Keratinocyte (primary cell): ENCODE data around the gene SSH2. TPM values are rescaled to one million over a fixed set of nuclear protein-coding genes. Genes with fewer than 3 reads are reported as not detected.

Experiments
- DNase-seq: peaks from one replicate; pipeline ENCODE4 v3.0.0-alpha.2; 2011; ENCODE audit warnings: low read depth, missing footprints, low spot score
- FAIRE-seq: peaks from 2 replicates; lab custom pipeline; 2011; peaks lifted over from hg19 to GRCh38; lab: Jason Lieb, UNC
- H2AFZ ChIP-seq: 2 replicates; pipeline ENCODE4 v1.6.0; 2012; ENCODE audit warnings: low read length, control low read depth, inconsistent platforms; ENCODE audit not compliant: control insufficient read depth
- H3K27ac ChIP-seq: 2 replicates; pipeline ENCODE4 v1.5.1; 2011; ENCODE audit warnings: low read length; ENCODE audit not compliant: control insufficient read depth, insufficient read depth
- H3K27me3 ChIP-seq: 3 replicates; pipeline ENCODE4 v1.6.0; 2011; ENCODE audit warnings: low read length; ENCODE audit not compliant: control insufficient read depth, insufficient read depth; ENCODE audit errors: extremely low read depth
- H3K36me3 ChIP-seq, 2 experiments: 2 replicates in 1 of 2; 3 replicates in 1 of 2; pipeline ENCODE4 v1.5.1; 2011; ENCODE audit warnings: low read length in 2 of 2, mild to moderate bottlenecking in 1 of 2; ENCODE audit not compliant: control insufficient read depth in 2 of 2, insufficient read depth in 2 of 2; ENCODE audit errors: extremely low read depth in 1 of 2
- H3K4me1 ChIP-seq: 3 replicates; pipeline ENCODE4 v1.5.1; 2011; ENCODE audit warnings: low read length; ENCODE audit not compliant: control insufficient read depth, insufficient read depth; ENCODE audit errors: extremely low read depth
- H3K4me2 ChIP-seq: 3 replicates; pipeline ENCODE4 v1.6.0; 2011; ENCODE audit warnings: low read depth, low read length; ENCODE audit not compliant: control insufficient read depth, insufficient read depth; ENCODE audit errors: extremely low read depth
- H3K4me3 ChIP-seq, 3 experiments: fragments of 200-600 bp in 1 of 3; sonication (generic) in 1 of 3; 2 replicates in 2 of 3; 3 replicates in 1 of 3; pipeline ENCODE4 v1.5.1; 2011 to 2016; ENCODE audit warnings: low read length in 3 of 3, mild to moderate bottlenecking in 3 of 3, control low read depth in 2 of 3, inconsistent platforms in 1 of 3, low read depth in 1 of 3, mixed read lengths in 1 of 3, mixed run types in 1 of 3, moderate library complexity in 1 of 3; ENCODE audit not compliant: control insufficient read depth in 2 of 3, insufficient read depth in 2 of 3; ENCODE audit errors: extremely low read depth in 1 of 3
- H3K79me2 ChIP-seq: 2 replicates; pipeline ENCODE4 v1.6.0; 2012; ENCODE audit warnings: low read length; ENCODE audit not compliant: control insufficient read depth, insufficient read depth
- H3K9ac ChIP-seq: 3 replicates; pipeline ENCODE4 v1.6.0; 2011; ENCODE audit warnings: low read length; ENCODE audit not compliant: control insufficient read depth, insufficient read depth; ENCODE audit errors: extremely low read depth
- H3K9me1 ChIP-seq: 3 replicates; pipeline ENCODE4 v1.6.0; 2011; ENCODE audit warnings: low read length; ENCODE audit not compliant: control insufficient read depth, insufficient read depth; ENCODE audit errors: extremely low read depth
- H3K9me3 ChIP-seq: 2 replicates; pipeline ENCODE4 v1.5.1; 2012; ENCODE audit warnings: low read depth, low read length; ENCODE audit not compliant: control insufficient read depth
- H4K20me1 ChIP-seq: 3 replicates; pipeline ENCODE4 v1.6.0; 2011; ENCODE audit warnings: low read length; ENCODE audit not compliant: control insufficient read depth, insufficient read depth; ENCODE audit errors: extremely low read depth
- CTCF ChIP-seq, 3 experiments: IDR thresholded peaks in 1 of 3; conservative IDR thresholded peaks in 1 of 3; optimal IDR thresholded peaks in 1 of 3; 2 replicates in 2 of 3; 3 replicates in 1 of 3; pipeline versions ENCODE3 to v1.5.1; 2011; ENCODE audit warnings: low read length in 3 of 3, mild to moderate bottlenecking in 3 of 3, moderate library complexity in 2 of 3, control low read depth in 1 of 3, inconsistent platforms in 1 of 3; ENCODE audit not compliant: insufficient read depth in 2 of 3; ENCODE audit errors: extremely low read depth in 1 of 3
- EZH2 ChIP-seq: IDR thresholded peaks from one replicate; pipeline ENCODE4 v1.6.1; 2012; ENCODE audit warnings: inconsistent platforms, mild to moderate bottlenecking, low read length, moderate library complexity
- dilution Hi-C: fragments of 300-500 bp; cut with MboI; formaldehyde crosslinking; loops from one replicate; pipeline ENCODE4 v1.7.0; 2020; ENCODE audit warnings: low sequenced_read_pairs; ENCODE audit not compliant: extremely low pct_ligation_motif_present
- polyA plus RNA-seq, 5 experiments: library from polyadenylated mRNA; depleted of rRNA in 3 of 5; stranded (reverse) in 3 of 5; stranded (forward) in 1 of 5; unstranded in 1 of 5; fragments of >200 nt; gene quantifications; 1 replicate in 1 of 5; 2 replicates in 3 of 5; 3 replicates in 1 of 5; pipeline versions ENCODE4 v1.2.1 to v1.2.3, GENCODE V29; 2011 to 2012; ENCODE audit warnings: missing spikeins in 2 of 5, low read depth in 1 of 5, low replicate concordance in 1 of 5

The SSH2 gene
- polyA plus RNA-seq, 1 donor (not counting 4 experiments of a cell fraction or from before 2014, with no cell fraction given) = 13.9 TPM

GRCh38 chr17:29585080-29585751, 344.8 kb downstream of the SSH2 start:
- no peak for DNase-seq
- Histone ChIP-seq H3K9ac (no peak overlapping the region), H3K4me2 (peak overlapping the region; percentile 10), H3K79me2 (peaks cover 64% of the 10 kb centered on the region), H3K9me3 (no peaks in the 10 kb centered on the region), H3K9me1 (peaks cover 22% of the 10 kb centered on the region), H3K27me3 (no peaks in the 10 kb centered on the region), H2AFZ (no peak overlapping the region), H3K4me3 (no peak overlapping the region), H3K36me3 (peaks cover 15 to 22% of the 10 kb centered on the region in 2 experiments), H3K4me1 (peaks cover 79% of the 10 kb centered on the region), H3K27ac (no peak overlapping the region), H4K20me1 (peaks cover 29% of the 10 kb centered on the region)
- no peak for FAIRE-seq
- dilution Hi-C loops = no loop called here
- TF ChIP-seq CTCF (optimal IDR thresholded peaks at IDR 0.05 in 1 of 3, IDR thresholded peaks at IDR 0.05 in 1 of 3, conservative IDR thresholded peaks at IDR 0.05 in 1 of 3; ENCODE audit: extremely low read depth in 1 of 3, insufficient read depth in 2 of 3, low read length in 3 of 3) (peak in 2 of 3 experiments; percentile 23 to 61), EZH2 (no peak)

- peak overlapping the region; percentile 56 for H3K4me2 ChIP-seq
Measured at GRCh38 chr17:29584452-29585079, 345.5 kb downstream of the SSH2 start.

More at GRCh38 chr17:29584452-29585079, 345.5 kb downstream of the SSH2 start:
- Histone ChIP-seq H3K36me3 (peaks cover 19 to 29% of the 10 kb centered on the region in 2 experiments), H3K4me3 (no peak overlapping the region), H3K4me1 (peaks cover 74% of the 10 kb centered on the region), H4K20me1 (peaks cover 32% of the 10 kb centered on the region), H3K27me3 (no peaks in the 10 kb centered on the region), H3K27ac (no peak overlapping the region), H3K9me3 (no peaks in the 10 kb centered on the region), H2AFZ (no peak overlapping the region), H3K79me2 (peaks cover 67% of the 10 kb centered on the region), H3K9me1 (peaks cover 22% of the 10 kb centered on the region), H3K9ac (no peak overlapping the region)
- no peak for FAIRE-seq
- TF ChIP-seq EZH2 (no peak), CTCF (optimal IDR thresholded peaks at IDR 0.05 in 1 of 3, IDR thresholded peaks at IDR 0.05 in 1 of 3, conservative IDR thresholded peaks at IDR 0.05 in 1 of 3; ENCODE audit: extremely low read depth in 1 of 3, insufficient read depth in 2 of 3, low read length in 3 of 3) (no peak)
- dilution Hi-C loops = no loop called here
- DNase-seq = no peak
